Stomach (tissue), 4 donors: Measurements from ENCODE around the gene CCDC85A.

Source experiments
- POLR2AphosphoS5 ChIP-seq, 3 donors: sonication (generic); formaldehyde crosslinking; IDR thresholded peaks; one replicate each; pipeline ENCODE4 v1.6.1; 2016; ENCODE audit warnings: antibody characterized with exemption in 3 of 3
- TF ChIP-seq, protein P1 (sequence below), 7 experiments: fragments of 450-650 bp in 4 of 7; fragments of 200-600 bp in 3 of 7; sonication (generic) in 3 of 7; IDR thresholded peaks; one replicate each; pipeline ENCODE4 v1.5.1; 2016 to 2019; ENCODE audit warnings: antibody characterized with exemption in 7 of 7, control low read depth in 2 of 7, mild to moderate bottlenecking in 1 of 7

DNA sequence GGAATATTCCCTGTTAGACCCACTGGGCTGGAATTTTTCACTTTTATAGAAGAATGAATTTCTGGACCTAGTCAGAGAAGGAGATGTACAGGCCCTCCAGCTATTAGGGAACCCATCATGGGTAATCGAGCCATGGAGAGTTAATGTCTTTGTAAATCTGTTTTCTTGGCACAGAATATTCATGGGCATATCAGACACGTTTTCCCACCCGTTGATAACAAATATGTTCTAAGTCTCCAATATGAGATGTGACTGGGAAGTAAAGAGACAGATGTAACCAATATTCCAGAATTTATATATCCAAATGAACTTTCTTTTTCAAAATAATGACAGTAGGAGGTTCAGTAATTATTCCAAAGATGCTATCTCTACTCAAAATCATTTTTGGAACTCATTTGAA lies 38.7 kb downstream of the CCDC85A start:
- TF ChIP-seq, protein P1, sequence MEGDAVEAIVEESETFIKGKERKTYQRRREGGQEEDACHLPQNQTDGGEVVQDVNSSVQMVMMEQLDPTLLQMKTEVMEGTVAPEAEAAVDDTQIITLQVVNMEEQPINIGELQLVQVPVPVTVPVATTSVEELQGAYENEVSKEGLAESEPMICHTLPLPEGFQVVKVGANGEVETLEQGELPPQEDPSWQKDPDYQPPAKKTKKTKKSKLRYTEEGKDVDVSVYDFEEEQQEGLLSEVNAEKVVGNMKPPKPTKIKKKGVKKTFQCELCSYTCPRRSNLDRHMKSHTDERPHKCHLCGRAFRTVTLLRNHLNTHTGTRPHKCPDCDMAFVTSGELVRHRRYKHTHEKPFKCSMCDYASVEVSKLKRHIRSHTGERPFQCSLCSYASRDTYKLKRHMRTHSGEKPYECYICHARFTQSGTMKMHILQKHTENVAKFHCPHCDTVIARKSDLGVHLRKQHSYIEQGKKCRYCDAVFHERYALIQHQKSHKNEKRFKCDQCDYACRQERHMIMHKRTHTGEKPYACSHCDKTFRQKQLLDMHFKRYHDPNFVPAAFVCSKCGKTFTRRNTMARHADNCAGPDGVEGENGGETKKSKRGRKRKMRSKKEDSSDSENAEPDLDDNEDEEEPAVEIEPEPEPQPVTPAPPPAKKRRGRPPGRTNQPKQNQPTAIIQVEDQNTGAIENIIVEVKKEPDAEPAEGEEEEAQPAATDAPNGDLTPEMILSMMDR (IDR thresholded peaks at IDR 0.05) = no peak
- no peak for TF ChIP-seq POLR2AphosphoS5 (IDR thresholded peaks at IDR 0.05)
